ENCODE measurements around the gene LILRA6. TPM values are rescaled to one million over a fixed set of nuclear protein-coding genes. Genes with fewer than 3 reads are reported as not detected.
"Not testable (repeated sequence)": the region's sequence is repeated elsewhere in the genome, so short reads cannot be mapped to it uniquely, and the experiment has no call there.

The LILRA6 gene
- total RNA-seq, 1 experiment from 2014 or later: not detected

GRCh38 chr19:54275951-54276350, 33.4 kb upstream of the LILRA6 start:
- POLR2A ChIA-PET (ENCODE audit: unreplicated experiment): no interaction called here
- TF ChIP-seq, protein P1, sequence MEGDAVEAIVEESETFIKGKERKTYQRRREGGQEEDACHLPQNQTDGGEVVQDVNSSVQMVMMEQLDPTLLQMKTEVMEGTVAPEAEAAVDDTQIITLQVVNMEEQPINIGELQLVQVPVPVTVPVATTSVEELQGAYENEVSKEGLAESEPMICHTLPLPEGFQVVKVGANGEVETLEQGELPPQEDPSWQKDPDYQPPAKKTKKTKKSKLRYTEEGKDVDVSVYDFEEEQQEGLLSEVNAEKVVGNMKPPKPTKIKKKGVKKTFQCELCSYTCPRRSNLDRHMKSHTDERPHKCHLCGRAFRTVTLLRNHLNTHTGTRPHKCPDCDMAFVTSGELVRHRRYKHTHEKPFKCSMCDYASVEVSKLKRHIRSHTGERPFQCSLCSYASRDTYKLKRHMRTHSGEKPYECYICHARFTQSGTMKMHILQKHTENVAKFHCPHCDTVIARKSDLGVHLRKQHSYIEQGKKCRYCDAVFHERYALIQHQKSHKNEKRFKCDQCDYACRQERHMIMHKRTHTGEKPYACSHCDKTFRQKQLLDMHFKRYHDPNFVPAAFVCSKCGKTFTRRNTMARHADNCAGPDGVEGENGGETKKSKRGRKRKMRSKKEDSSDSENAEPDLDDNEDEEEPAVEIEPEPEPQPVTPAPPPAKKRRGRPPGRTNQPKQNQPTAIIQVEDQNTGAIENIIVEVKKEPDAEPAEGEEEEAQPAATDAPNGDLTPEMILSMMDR (conservative IDR thresholded peaks at IDR 0.05): no peak
- TF ChIP-seq EZH2 (IDR thresholded peaks at IDR 0.05; ENCODE audit: low read depth): no peak
- H4K20me1 ChIP-seq (ENCODE audit: insufficient read depth): no peaks in the 10 kb centered on the region
- no peak for DNase-seq
- H2AFZ ChIP-seq: no peak overlapping the region
- H3K4me1 ChIP-seq (replicated peaks; ENCODE audit: insufficient read depth): no peaks in the 10 kb centered on the region
- intact Hi-C loops (cut with micrococcal nuclease; ENCODE audit: unreplicated experiment): no loop called here
- no peak overlapping the region for H3K27ac ChIP-seq
- BruUV-seq (replicated peaks): no TSS peak
- no peaks in the 10 kb centered on the region for H3K9me3 ChIP-seq (ENCODE audit: insufficient read depth, low read depth)
- no peaks in the 10 kb centered on the region for H3K9me2 ChIP-seq (ENCODE audit: insufficient read depth)
- peaks cover 97% of the 10 kb centered on the region for H3K27me3 ChIP-seq (ENCODE audit: insufficient read depth, low read depth)
- no peaks in the 10 kb centered on the region for H3F3A ChIP-seq (ENCODE audit: insufficient read depth, low read depth)
- H3K4me3 ChIP-seq: no peak overlapping the region
- CTCF ChIA-PET: no interaction called here
- no peaks in the 10 kb centered on the region for H3K36me3 ChIP-seq (ENCODE audit: low read depth)
- no peaks in the 10 kb centered on the region for H3K79me2 ChIP-seq (ENCODE audit: low read depth)
- no peak overlapping the region for H3K4me2 ChIP-seq

DNA sequence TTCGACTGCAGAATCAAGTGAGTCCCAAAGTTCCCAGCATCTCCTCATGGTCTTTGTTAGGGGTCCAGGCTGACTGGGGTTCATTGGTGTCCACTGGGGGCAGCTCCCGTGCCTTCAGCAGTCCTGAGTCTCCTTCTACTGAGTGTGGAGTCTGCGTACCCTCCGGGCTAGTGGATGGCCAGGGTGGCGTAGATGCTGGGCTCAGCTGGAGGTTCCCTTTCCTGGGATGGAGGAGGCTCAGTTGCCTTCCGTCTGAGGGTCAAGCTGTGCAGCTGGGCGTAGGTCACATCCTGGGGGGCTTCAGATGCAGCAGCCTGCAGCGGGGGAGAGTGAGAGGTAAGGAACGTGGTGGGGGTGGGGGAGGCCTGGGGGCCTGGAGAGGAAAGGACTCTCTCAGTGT, 31.9 kb upstream of the LILRA6 start:
- H2AFZ ChIP-seq; H3K27ac ChIP-seq; H4K20me1 ChIP-seq (ENCODE audit: insufficient read depth); H3K36me3 ChIP-seq (ENCODE audit: low read depth); POLR2A ChIA-PET (ENCODE audit: unreplicated experiment); H3K4me2 ChIP-seq; H3K4me1 ChIP-seq (replicated peaks; ENCODE audit: insufficient read depth); CTCF ChIA-PET; H3F3A ChIP-seq (ENCODE audit: insufficient read depth, low read depth); H3K79me2 ChIP-seq (ENCODE audit: low read depth); DNase-seq; BruUV-seq (replicated peaks); H3K9me2 ChIP-seq (ENCODE audit: insufficient read depth); H3K9me3 ChIP-seq (ENCODE audit: insufficient read depth, low read depth); H3K4me3 ChIP-seq; intact Hi-C loops (cut with micrococcal nuclease; ENCODE audit: unreplicated experiment): not testable (repeated sequence)
- H3K27me3 ChIP-seq (ENCODE audit: insufficient read depth, low read depth): peaks cover 96% of the 10 kb centered on the region

DNA sequence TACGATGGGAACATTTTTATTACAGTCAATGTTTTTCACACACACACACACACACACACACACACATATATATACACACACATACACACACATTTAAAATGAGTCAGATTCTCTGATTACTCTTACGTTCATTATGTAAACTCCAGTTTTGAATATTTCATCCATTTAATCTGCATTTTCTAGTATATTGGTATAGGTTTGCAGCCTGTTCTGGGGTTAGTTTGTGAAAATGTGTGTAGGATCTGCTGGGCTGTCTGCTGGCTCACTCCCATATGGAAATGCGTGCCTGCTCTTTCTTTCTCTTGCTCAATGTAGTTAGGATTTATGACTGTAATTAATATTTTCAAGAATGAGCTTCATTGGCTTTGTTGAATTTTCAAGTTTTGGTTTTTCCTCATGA, 31.2 kb upstream of the LILRA6 start:
- Histone ChIP-seq H3F3A (ENCODE audit: insufficient read depth, low read depth) (no peaks in the 10 kb centered on the region), H3K4me3 (no peak overlapping the region), H3K36me3 (ENCODE audit: low read depth) (no peaks in the 10 kb centered on the region), H3K4me1 (replicated peaks; ENCODE audit: insufficient read depth) (no peaks in the 10 kb centered on the region), H3K4me2 (no peak overlapping the region), H2AFZ (no peak overlapping the region), H3K27me3 (ENCODE audit: insufficient read depth, low read depth) (peaks cover 96% of the 10 kb centered on the region), H3K9me2 (ENCODE audit: insufficient read depth) (no peaks in the 10 kb centered on the region), H4K20me1 (ENCODE audit: insufficient read depth) (no peaks in the 10 kb centered on the region), H3K27ac (no peak overlapping the region), H3K79me2 (ENCODE audit: low read depth) (no peaks in the 10 kb centered on the region), H3K9me3 (ENCODE audit: insufficient read depth, low read depth) (no peaks in the 10 kb centered on the region)
- CTCF ChIA-PET: no interaction called here
- no peak for DNase-seq
- intact Hi-C loops (cut with micrococcal nuclease; ENCODE audit: unreplicated experiment): no loop called here
- POLR2A ChIA-PET (ENCODE audit: unreplicated experiment): no interaction called here
- no peak for TF ChIP-seq EZH2 (IDR thresholded peaks at IDR 0.05; ENCODE audit: low read depth)
- TF ChIP-seq, protein P1 (conservative IDR thresholded peaks at IDR 0.05): no peak
- no TSS peak for BruUV-seq (replicated peaks)

DNA sequence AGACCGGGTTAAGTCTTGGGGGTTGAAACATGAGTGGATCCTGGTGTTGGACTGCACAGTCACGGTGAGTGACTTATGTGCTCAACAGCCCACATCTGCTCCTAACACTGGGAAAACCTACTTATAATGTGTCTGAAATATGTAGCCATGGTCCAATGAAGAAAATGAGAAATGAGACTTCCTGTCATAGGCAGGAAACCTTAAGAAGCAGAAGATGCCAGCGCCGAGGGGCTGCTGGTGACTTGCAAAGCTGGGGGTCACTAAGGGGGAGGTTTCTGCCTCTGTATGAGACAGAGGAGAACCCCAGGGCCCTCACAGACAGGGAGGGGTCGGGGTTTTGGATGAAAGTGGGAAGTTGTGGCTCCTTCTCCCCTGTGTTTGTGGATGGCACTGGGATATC, 29.6 kb upstream of the LILRA6 start:
- H3K27ac ChIP-seq; CTCF ChIA-PET; H3K4me1 ChIP-seq (replicated peaks; ENCODE audit: insufficient read depth); H3K9me2 ChIP-seq (ENCODE audit: insufficient read depth); H3K36me3 ChIP-seq (ENCODE audit: low read depth); H3K79me2 ChIP-seq (ENCODE audit: low read depth); H2AFZ ChIP-seq; BruUV-seq (replicated peaks); DNase-seq; intact Hi-C loops (cut with micrococcal nuclease; ENCODE audit: unreplicated experiment); H3F3A ChIP-seq (ENCODE audit: insufficient read depth, low read depth); H3K4me3 ChIP-seq; H3K9me3 ChIP-seq (ENCODE audit: insufficient read depth, low read depth); H3K4me2 ChIP-seq; H4K20me1 ChIP-seq (ENCODE audit: insufficient read depth); POLR2A ChIA-PET (ENCODE audit: unreplicated experiment): not testable (repeated sequence)
- peaks cover 95% of the 10 kb centered on the region for H3K27me3 ChIP-seq (ENCODE audit: insufficient read depth, low read depth)

DNA sequence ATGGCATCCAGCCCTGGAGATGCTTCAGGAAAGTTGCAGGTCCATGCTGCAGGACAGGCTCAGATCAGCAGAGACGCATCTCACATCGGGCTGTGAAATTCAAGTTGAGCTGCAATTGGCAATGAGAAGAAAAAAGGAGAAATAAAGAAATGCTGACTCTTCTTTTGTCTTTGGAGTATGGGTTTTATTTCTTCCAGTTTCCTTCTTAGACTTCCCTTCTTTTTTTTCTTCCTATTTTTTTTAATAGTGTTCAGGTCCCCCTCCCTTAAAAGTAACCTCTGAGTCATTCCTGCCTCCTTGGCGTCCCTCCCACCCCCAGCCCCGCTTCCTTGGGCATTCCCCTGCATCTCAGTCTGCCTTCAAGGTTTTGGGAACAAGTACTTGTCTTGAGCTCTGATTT, 29.0 kb upstream of the LILRA6 start:
- H3K36me3 ChIP-seq (ENCODE audit: low read depth); CTCF ChIA-PET; H2AFZ ChIP-seq; intact Hi-C loops (cut with micrococcal nuclease; ENCODE audit: unreplicated experiment); H3F3A ChIP-seq (ENCODE audit: insufficient read depth, low read depth); H3K4me1 ChIP-seq (replicated peaks; ENCODE audit: insufficient read depth); H3K4me2 ChIP-seq; H3K4me3 ChIP-seq; H3K9me3 ChIP-seq (ENCODE audit: insufficient read depth, low read depth); H3K9me2 ChIP-seq (ENCODE audit: insufficient read depth); POLR2A ChIA-PET (ENCODE audit: unreplicated experiment); H3K79me2 ChIP-seq (ENCODE audit: low read depth); H3K27ac ChIP-seq; BruUV-seq (replicated peaks); DNase-seq; H4K20me1 ChIP-seq (ENCODE audit: insufficient read depth): not testable (repeated sequence)
- peaks cover 93% of the 10 kb centered on the region for H3K27me3 ChIP-seq (ENCODE audit: insufficient read depth, low read depth)
